Endodermal cell (in vitro differentiated cells): ENCODE results near the gene THSD7B. TPM values are rescaled to one million over a fixed set of nuclear protein-coding genes. Genes with fewer than 3 reads are reported as not detected.

Experiments
- DNase-seq: peaks from one replicate; pipeline ENCODE4 v3.0.0-alpha.2; 2017
- H3K27ac ChIP-seq: 2 replicates; pipeline ENCODE4 v1.5.1; 2013; ENCODE audit warnings: mild to moderate bottlenecking, low read depth, low read length, moderate library complexity
- H3K27me3 ChIP-seq: 2 replicates; pipeline ENCODE4 v1.6.1; 2013; ENCODE audit warnings: mild to moderate bottlenecking, low read length, moderate library complexity; ENCODE audit not compliant: insufficient read depth, control insufficient read depth, poor library complexity, severe bottlenecking
- H3K36me3 ChIP-seq: 2 replicates; pipeline ENCODE4 v1.7.0; 2013; ENCODE audit warnings: mild to moderate bottlenecking, low read length, moderate library complexity; ENCODE audit not compliant: control insufficient read depth, insufficient read depth
- H3K4me1 ChIP-seq: one replicate; pipeline ENCODE4 v1.7.0; 2013; ENCODE audit warnings: low read length; ENCODE audit not compliant: control insufficient read depth, insufficient read depth
- H3K4me3 ChIP-seq: 2 replicates; pipeline ENCODE4 v1.5.1; 2013; ENCODE audit warnings: mild to moderate bottlenecking, low read length, moderate library complexity
- H3K9ac ChIP-seq: 2 replicates; pipeline ENCODE4 v1.6.1; 2013; ENCODE audit warnings: mild to moderate bottlenecking, low read length, moderate library complexity; ENCODE audit not compliant: poor library complexity, severe bottlenecking; ENCODE audit errors: extremely low read depth
- H3K9me3 ChIP-seq: 2 replicates; pipeline ENCODE4 v1.6.1; 2013; ENCODE audit warnings: mild to moderate bottlenecking, low read length, moderate library complexity; ENCODE audit not compliant: control insufficient read depth
- H3K27ac Mint-ChIP-seq: 2 replicates; pipeline ENCODE4 v1.8.0; 2020; ENCODE audit warnings: mixed read lengths
- H3K27me3 Mint-ChIP-seq: 2 replicates; pipeline ENCODE4 v1.8.0; 2021; ENCODE audit warnings: mild to moderate bottlenecking, mixed read lengths; ENCODE audit not compliant: insufficient read depth
- H3K36me3 Mint-ChIP-seq: 2 replicates; pipeline ENCODE4 v1.8.0; 2020; ENCODE audit warnings: low read depth, mixed read lengths
- H3K4me1 Mint-ChIP-seq: 2 replicates; pipeline ENCODE4 v1.8.0; 2020; ENCODE audit warnings: mixed read lengths
- H3K4me3 Mint-ChIP-seq: 2 replicates; pipeline ENCODE4 v1.8.0; 2020; ENCODE audit warnings: mild to moderate bottlenecking, moderate library complexity, mixed read lengths
- H3K9me3 Mint-ChIP-seq: 2 replicates; pipeline ENCODE4 v1.8.0; 2020; ENCODE audit warnings: mild to moderate bottlenecking, mixed read lengths
- CTCF ChIP-seq: fragments of 200-600 bp; sonication (generic); conservative IDR thresholded peaks from 2 replicates; pipeline ENCODE4 v1.5.0; 2021; ENCODE audit warnings: antibody characterized with exemption, mild to moderate bottlenecking
- WGBS, 2 experiments: methylation state at CpG; one replicate each; pipeline versions ENCODE4 v1.1.5 to v1.1.7; 2013; ENCODE audit warnings: missing lambda C conversion rate in 2 of 2, mixed read lengths in 1 of 2; ENCODE audit not compliant: insufficient coverage in 1 of 2, insufficient read length in 1 of 2; 5-methylcytosine and 5-hydroxymethylcytosine counted together
- total RNA-seq, 2 donors: library from RNA; stranded (reverse); fragmentation: NEBNext Ultra II Directional in 1 of 2; extraction: Animal tissue kit (Norgen Biotek cat#: 25700) in 1 of 2; gene quantifications; 2 replicates in 1 of 2; 3 replicates in 1 of 2; pipeline ENCODE4 v1.2.1, GENCODE V29; 2021

Gene THSD7B
- total RNA-seq, 2 donors from 2014 or later: 1.8 to 2.6 TPM

DNA sequence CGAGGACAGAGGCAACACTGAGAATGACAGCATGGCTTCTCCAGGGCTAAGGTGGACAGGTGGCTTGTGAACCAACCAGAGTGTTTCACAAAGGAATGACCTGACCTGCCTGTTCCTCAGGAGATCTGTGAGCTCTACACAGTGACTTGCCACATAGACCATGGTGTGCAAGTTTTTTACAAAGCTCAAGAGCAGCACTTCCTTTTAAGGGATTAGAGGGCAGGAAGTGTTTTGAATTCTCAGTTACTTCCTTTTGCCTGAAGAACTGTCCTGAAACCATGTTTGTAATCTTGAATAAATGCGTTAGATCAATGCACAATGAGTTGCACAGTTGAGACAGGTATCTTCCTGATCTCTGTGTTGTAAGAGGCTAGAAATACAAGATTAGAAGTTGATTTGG is 421.9 kb downstream of the THSD7B start:
- Histone ChIP-seq H3K9me3 (peaks cover 6% of the 10 kb centered on the region), H3K36me3 (no peaks in the 10 kb centered on the region), H3K9ac (no peak overlapping the region), H3K4me1 (peaks cover 2% of the 10 kb centered on the region), H3K27me3 (no peaks in the 10 kb centered on the region), H3K27ac (no peak overlapping the region), H3K4me3 (no peak overlapping the region)
- WGBS, 2 experiments: 90 to 97% methylated on average over 2 of the region's 2 CpGs
- Mint-ChIP-seq H3K36me3 (no peaks in the 10 kb centered on the region), H3K27ac (no peak overlapping the region), H3K4me3 (no peak overlapping the region), H3K9me3 (peaks cover 6% of the 10 kb centered on the region), H3K4me1 (no peaks in the 10 kb centered on the region), H3K27me3 (no peaks in the 10 kb centered on the region)
- DNase-seq: no peak
- TF ChIP-seq CTCF: no peak

DNA sequence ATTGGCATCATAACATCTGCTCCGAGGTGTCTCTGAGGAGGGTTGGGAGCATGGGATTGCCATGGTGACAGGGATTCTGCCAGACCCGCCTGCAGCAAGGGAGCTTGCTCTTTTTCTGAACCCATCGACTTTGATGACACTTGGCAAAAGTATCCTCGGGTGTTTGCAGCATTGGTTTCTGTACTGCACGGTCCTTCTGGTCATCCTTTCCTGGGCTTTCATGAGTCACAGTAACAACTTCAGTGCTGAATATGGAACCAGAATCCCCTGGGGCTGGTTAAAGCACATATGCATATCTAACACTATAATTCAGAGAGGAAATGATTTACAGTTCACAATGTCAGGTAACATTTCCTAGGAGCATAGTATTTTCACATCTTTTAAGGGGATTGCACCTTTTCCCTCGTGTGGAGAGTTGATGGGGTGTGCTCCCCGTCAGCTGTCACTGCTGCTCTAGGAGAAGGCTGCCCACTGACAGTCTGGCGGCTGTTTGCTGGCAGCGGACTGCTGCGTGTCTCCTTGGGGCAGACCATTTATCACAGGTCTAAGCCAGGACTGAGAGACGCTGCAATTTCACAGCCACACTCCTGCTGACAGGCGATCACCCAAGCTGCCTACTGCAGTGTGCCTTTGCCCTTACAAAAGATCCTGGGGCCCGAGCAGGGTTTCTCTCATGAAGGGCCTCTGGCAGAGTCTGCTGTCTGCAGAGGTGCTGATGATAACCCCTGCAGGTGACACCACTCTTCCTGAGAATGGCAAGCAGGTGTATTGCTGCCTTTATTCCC is 425.3 kb downstream of the THSD7B start:
- peaks cover 1% of the 10 kb centered on the region for H3K9me3 ChIP-seq
- H3K27ac Mint-ChIP-seq: no peak overlapping the region
- H3K27ac ChIP-seq: peak overlapping the region; percentile 1
- no peak overlapping the region for H3K4me3 Mint-ChIP-seq
- TF ChIP-seq CTCF: no peak
- peaks cover 5% of the 10 kb centered on the region for H3K9me3 Mint-ChIP-seq
- 81 to 82% methylated on average over 11 to 13 of the region's 13 CpGs for whole genome bisulfite sequencing, 2 experiments
- H3K4me3 ChIP-seq: no peak overlapping the region
- H3K4me1 ChIP-seq: peaks cover 2% of the 10 kb centered on the region
- no peaks in the 10 kb centered on the region for H3K36me3 ChIP-seq
- no peaks in the 10 kb centered on the region for H3K27me3 Mint-ChIP-seq
- no peaks in the 10 kb centered on the region for H3K27me3 ChIP-seq
- DNase-seq: peak; percentile 56
- peaks cover 7% of the 10 kb centered on the region for H3K4me1 Mint-ChIP-seq
- no peaks in the 10 kb centered on the region for H3K36me3 Mint-ChIP-seq
- H3K9ac ChIP-seq: no peak overlapping the region

- no peaks in the 10 kb centered on the region for H3K9me3 ChIP-seq
- H3K36me3 Mint-ChIP-seq: no peaks in the 10 kb centered on the region
These were observed 427.3 kb downstream of the THSD7B start for GRCh38 chr2:137192366-137193310.

More at GRCh38 chr2:137192366-137193310, 427.3 kb downstream of the THSD7B start:
- Mint-ChIP-seq H3K9me3 (no peaks in the 10 kb centered on the region), H3K27me3 (no peaks in the 10 kb centered on the region), H3K4me1 (peaks cover 7% of the 10 kb centered on the region), H3K27ac (no peak overlapping the region), H3K4me3 (no peak overlapping the region)
- no peak for TF ChIP-seq CTCF
- H3K36me3 ChIP-seq: no peaks in the 10 kb centered on the region
- H3K9ac ChIP-seq: no peak overlapping the region
- H3K4me1 ChIP-seq: peaks cover 2% of the 10 kb centered on the region
- WGBS, 2 experiments: 78 to 100% methylated on average over 1 to 6 of the region's 6 CpGs
- DNase-seq: no peak
- H3K27ac ChIP-seq: no peak overlapping the region
- no peak overlapping the region for H3K4me3 ChIP-seq
- no peaks in the 10 kb centered on the region for H3K27me3 ChIP-seq
